HT1080 (cell line): ENCODE results near the gene TTC21A. TPM values are rescaled to one million over a fixed set of nuclear protein-coding genes. Genes with fewer than 3 reads are reported as not detected.
"Not testable (repeated sequence)": the region's sequence is repeated elsewhere in the genome, so short reads cannot be mapped to it uniquely, and the experiment has no call there.

Source experiments
- DNase-seq: peaks from one replicate; pipeline ENCODE4 v3.0.0-alpha.2; 2015; ENCODE audit warnings: low read depth
- polyA plus RNA-seq, 2 experiments: library from polyadenylated mRNA; depleted of rRNA; stranded (reverse); fragments of >200 nt; gene quantifications; 2 replicates each; pipeline ENCODE4 v1.2.3, GENCODE V29; 2015
- total RNA-seq: library from RNA; depleted of rRNA; stranded (reverse); fragments of >200 nt; shearing (Covaris generic); gene quantifications from 2 replicates; pipeline ENCODE4 v1.2.3, GENCODE V29; 2014; rRNA removed

The TTC21A gene, protein sequence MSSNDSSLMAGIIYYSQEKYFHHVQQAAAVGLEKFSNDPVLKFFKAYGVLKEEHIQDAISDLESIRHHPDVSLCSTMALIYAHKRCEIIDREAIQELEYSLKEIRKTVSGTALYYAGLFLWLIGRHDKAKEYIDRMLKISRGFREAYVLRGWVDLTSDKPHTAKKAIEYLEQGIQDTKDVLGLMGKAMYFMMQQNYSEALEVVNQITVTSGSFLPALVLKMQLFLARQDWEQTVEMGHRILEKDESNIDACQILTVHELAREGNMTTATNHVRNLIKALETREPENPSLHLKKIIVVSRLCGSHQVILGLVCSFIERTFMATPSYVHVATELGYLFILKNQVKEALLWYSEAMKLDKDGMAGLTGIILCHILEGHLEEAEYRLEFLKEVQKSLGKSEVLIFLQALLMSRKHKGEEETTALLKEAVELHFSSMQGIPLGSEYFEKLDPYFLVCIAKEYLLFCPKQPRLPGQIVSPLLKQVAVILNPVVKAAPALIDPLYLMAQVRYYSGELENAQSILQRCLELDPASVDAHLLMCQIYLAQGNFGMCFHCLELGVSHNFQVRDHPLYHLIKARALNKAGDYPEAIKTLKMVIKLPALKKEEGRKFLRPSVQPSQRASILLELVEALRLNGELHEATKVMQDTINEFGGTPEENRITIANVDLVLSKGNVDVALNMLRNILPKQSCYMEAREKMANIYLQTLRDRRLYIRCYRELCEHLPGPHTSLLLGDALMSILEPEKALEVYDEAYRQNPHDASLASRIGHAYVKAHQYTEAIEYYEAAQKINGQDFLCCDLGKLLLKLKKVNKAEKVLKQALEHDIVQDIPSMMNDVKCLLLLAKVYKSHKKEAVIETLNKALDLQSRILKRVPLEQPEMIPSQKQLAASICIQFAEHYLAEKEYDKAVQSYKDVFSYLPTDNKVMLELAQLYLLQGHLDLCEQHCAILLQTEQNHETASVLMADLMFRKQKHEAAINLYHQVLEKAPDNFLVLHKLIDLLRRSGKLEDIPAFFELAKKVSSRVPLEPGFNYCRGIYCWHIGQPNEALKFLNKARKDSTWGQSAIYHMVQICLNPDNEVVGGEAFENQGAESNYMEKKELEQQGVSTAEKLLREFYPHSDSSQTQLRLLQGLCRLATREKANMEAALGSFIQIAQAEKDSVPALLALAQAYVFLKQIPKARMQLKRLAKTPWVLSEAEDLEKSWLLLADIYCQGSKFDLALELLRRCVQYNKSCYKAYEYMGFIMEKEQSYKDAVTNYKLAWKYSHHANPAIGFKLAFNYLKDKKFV (N-terminal part only)
- 0.07 and 0.69 TPM in 2 replicates for total RNA-seq
- 0.36 and 0.76 TPM in 2 replicates for polyA plus RNA-seq (2015; cell fraction: cytosol; rRNA removed)
- polyA plus RNA-seq (2015; cell fraction: nucleus; rRNA removed): 6.6 and 7.5 TPM in 2 replicates

GRCh38 chr3:39107388-39108199, at the start of gene TTC21A, which contains the start of gene GORASP1:
Gene TTC21A, plus strand, starts transcription at chr3:39107680. Its CDS starts 158 bp downstream, at chr3:39107838.
Gene GORASP1, minus strand, starts transcription at chr3:39107627. Its CDS starts 86 bp downstream, at chr3:39107541.
- DNase-seq: peak; percentile 79

GRCh38 chr3:39061228-39061627, 46.3 kb upstream of the TTC21A start:
- not testable (repeated sequence) for DNase-seq

GRCh38 chr3:39062180-39062579, 45.3 kb upstream of the TTC21A start:
- no peak for DNase-seq

DNA sequence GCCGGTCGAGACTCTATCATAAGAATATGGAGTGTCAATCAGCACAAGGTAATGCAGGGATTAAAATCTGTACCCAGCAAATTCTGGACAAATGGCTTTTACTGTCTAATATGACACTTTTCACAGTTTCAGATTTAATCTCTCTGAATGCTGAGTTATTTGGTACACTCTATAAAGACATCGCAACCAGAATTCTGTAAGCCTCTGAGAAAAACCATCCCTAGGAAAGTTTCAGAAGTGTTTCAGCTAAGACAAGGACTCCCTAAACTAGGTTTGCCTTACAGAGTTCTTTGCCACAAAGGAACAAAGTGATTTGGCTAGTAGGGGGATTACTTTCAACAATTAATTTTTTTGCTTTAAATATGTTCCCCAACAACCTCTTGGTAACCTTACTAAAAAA, 44.3 kb upstream of the TTC21A start:
- DNase-seq: no peak

DNA sequence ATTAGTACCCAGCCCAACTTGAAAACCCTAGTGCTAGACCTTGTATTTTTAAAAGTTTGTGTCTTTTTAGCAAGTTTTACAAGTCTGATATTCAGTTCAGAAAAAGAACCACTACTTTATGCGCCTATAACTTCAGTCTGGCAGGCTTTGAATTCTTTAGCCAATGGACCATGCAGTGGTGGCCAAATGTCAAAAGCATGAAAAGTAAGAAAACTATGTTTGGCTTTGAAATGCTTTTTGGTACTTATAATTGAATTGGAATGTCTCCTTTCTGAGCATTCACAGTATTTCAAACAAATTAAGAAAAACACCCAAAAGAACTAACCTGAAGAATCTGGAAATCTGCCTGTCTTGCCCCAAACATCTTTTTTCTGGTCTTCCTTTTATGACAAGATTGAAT, 42.8 kb upstream of the TTC21A start:
- DNase-seq: no peak

DNA sequence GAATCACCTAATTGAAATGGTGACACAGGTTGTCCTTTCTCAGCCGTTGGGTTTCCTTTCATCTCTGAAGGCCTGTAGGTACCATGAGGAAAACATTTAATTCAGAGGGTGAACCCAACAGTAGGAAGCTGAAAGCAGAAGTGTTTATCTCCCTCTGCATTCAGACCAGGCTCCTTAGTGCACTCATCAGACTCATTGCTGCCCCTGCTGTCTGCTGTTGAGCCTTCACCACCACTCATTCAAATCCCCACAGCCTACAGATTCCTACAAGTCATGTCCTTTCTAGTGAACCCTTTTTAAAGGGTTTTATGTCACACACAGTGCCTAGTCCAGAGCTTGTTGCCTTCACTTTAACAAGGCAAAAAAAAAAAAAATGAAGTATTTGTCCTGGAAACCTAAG, 42.3 kb upstream of the TTC21A start:
- DNase-seq: peak; percentile 42

DNA sequence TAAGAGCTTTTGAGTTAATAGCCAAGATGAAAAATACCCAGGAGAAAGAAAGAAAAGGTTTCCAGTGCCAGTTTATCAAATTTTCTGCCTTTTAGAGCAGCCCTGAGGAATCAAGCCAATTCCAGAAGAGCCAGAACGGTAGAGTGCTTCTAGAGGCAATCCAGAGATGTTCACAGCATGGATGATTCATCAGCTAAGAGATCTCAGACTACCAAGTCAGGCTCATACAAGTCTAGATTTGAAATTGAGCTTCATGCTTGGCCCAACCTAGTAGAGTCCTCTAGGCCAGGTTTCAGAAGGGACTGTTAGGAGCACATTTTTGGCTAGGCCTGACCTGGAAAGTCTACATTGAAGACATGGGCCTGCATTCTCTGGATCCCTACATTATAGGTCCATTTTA, 40.2 kb upstream of the TTC21A start:
- no peak for DNase-seq

- no peak for DNase-seq
Measured at GRCh38 chr3:39068556-39068955, 38.9 kb upstream of the TTC21A start.

DNA sequence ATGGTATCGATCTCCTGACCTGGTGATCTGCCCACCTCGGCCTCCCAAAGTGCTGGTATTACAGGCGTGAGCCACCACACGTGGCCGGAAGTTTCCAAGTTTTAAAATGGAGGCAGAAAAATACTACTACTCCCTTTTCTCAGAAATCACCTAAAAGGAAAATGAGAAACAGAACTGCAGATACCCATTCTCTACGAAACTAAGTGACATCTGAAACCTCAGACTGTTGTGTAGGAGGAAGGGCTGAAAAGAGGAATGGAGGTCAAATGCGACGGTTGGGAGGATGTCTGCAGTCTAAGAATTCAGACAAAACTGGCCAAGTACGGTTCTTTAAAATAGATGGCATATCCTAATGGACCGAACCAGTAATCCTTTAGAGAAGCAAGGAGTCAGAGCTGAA, 31.6 kb upstream of the TTC21A start:
- DNase-seq: no peak

- DNase-seq: no peak
Measured at GRCh38 chr3:39079530-39079929, 27.9 kb upstream of the TTC21A start.

DNA sequence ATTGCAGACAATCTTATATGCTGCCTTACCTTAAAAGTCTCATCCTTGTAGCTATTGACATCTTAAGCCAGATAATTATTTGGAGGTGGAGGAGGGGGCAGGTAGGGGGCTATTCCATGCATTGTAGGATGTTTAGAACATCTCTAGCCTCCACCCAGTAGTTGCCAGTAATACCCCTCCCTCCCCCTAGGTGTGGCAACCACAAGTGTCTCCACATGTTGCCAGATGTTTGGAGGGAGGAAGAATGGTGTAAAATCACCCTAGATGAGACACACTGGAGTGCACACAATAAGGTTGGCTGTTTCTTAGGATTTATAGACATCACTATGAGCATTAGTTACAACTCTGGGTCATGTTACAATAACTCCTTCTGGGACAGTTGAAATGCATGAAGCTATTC, 27.5 kb upstream of the TTC21A start:
- no peak for DNase-seq

DNA sequence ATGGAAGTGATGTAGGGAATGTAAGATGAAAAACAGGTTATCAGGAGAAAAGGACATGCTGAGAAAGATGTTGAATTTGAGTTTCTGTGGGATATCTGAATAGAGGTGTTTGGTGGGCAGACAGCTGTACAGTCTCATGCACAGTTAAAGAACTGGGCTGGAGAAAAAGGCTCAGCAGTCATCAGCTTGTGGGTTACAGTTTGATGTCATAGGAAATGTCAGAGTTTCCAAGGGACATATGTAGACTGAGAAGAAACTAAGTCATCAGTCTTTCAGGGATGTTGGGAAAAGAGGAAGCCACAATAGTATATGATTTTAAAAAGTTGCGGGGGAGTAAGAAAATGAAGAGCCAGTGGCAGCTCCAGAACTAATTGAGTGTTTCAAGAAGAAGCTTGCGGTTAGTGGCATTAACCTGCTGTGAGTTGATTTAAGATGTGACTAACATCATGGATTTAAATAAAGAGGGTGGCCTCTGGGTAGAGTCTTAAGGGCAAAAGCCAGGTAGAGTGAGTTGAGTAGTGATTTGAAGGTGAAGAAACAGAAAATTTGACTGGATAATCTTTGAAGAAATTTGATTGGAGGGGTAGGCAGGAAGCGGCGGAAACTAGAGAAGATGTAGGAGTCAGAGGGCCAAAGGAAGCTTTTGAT, 24.7 kb upstream of the TTC21A start:
- DNase-seq: no peak

DNA sequence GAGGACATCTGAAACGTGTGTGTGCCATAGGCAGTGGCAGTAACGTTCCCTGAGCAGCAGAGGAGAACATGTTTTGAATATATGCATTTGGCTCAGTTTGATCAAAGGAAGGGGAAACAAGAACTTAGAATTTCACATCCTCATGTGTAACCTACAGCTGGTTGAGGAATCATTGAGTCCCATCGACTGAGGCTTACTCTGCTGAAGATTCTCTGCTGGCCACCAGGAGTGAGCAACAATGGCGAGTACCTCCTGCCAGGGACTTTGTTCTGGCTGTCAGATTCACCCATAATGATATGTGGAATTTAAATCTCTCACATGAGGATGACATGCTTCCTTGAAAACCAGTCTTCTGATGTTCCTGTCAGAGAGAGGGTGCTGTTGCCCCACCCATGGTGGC, 21.3 kb upstream of the TTC21A start:
- no peak for DNase-seq

DNA sequence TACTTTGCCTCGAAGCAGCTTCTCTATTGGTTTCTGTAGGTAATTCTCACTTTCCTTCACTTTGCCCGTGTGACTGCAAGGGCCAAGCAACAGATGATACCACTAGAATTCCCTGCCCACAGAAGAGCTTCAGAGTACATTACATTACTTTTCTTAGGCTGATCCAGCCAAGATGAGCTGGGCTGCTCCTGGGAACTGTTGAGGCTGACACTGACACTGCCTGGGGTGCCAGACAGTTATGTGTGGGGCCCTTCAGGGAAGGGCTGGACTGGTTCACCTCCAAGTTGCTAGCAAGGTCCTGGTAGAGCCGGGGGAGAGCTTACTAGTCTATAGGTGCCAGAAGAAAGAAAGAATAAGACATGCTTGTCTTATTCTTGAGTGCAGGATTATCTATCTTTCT, 19.0 kb upstream of the TTC21A start:
- no peak for DNase-seq

GRCh38 chr3:39088889-39089288, 18.6 kb upstream of the TTC21A start:
- DNase-seq: no peak

GRCh38 chr3:39090922-39091321, 16.6 kb upstream of the TTC21A start:
- DNase-seq: peak; percentile 32

GRCh38 chr3:39094851-39095677, 12.4 kb upstream of the TTC21A start:
- no peak for DNase-seq

DNA sequence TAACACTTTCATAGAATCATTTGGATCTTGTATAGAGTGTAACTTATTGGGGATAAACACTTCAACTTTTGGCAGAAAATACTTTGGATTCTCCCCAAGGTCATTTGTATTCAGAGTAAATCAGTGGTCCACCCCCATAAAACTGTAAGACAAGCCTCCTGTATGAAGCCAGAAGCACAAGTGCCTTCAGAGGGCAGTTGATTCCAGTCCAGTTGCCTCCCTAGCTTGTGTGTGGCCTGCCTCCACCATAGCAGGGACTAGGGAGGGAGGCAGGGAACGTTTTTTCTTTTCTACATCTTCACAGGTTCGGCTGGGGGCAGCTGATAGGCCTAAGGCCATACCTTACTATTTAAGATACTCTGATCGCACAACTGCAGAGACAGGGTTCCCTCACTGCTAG, 11.7 kb upstream of the TTC21A start:
- no peak for DNase-seq

GRCh38 chr3:39096775-39097174, 10.7 kb upstream of the TTC21A start:
- peak; percentile 24 for DNase-seq
